HEK293 (cell line): Measurements from ENCODE around the gene PTH1R.
A peak's percentile ranks its signal among the peaks of the same experiment; 100 is the strongest.

Experiments
- BCL11A ChIP-seq: fragments of 450-650 bp; formaldehyde crosslinking; IDR thresholded peaks from 2 replicates; pipeline ENCODE4 v1.5.1; 2016; ENCODE audit warnings: low read depth, missing biosample characterization, missing genetic modification characterization
- EGR2 ChIP-seq: fragments of 450-650 bp; formaldehyde crosslinking; IDR thresholded peaks from 2 replicates; pipeline ENCODE4 v1.5.1; 2016; ENCODE audit warnings: low read depth, missing biosample characterization, missing genetic modification characterization
- OVOL3 ChIP-seq: fragments of 450-650 bp; formaldehyde crosslinking; IDR thresholded peaks from 2 replicates; pipeline ENCODE4 v1.5.1; 2016; ENCODE audit warnings: missing biosample characterization, missing genetic modification characterization
- SP3 ChIP-seq: fragments of 450-650 bp; formaldehyde crosslinking; IDR thresholded peaks from 2 replicates; pipeline ENCODE4 v1.5.1; 2016; ENCODE audit warnings: missing biosample characterization, missing genetic modification characterization
- TCF7L2 ChIP-seq: IDR thresholded peaks from 2 replicates; pipeline ENCODE4 v1.6.1; 2011; ENCODE audit warnings: low read depth, mild to moderate bottlenecking, inconsistent platforms, low read length, moderate library complexity, borderline replicate concordance
- ZBTB1 ChIP-seq: fragments of 450-650 bp; formaldehyde crosslinking; IDR thresholded peaks from 2 replicates; pipeline ENCODE4 v1.5.1; 2016; ENCODE audit warnings: missing biosample characterization, missing genetic modification characterization
- ZBTB10 ChIP-seq: fragments of 450-650 bp; formaldehyde crosslinking; IDR thresholded peaks from 2 replicates; pipeline ENCODE4 v1.5.1; 2016; ENCODE audit warnings: missing biosample characterization, missing genetic modification characterization
- ZBTB11 ChIP-seq: fragments of 450-650 bp; formaldehyde crosslinking; conservative IDR thresholded peaks from 2 replicates; pipeline ENCODE4 v1.5.1; 2016; ENCODE audit warnings: low read depth, missing biosample characterization, missing genetic modification characterization
- ZBTB17 ChIP-seq: fragments of 450-650 bp; formaldehyde crosslinking; IDR thresholded peaks from 2 replicates; pipeline ENCODE4 v1.5.1; 2016; ENCODE audit warnings: missing biosample characterization, missing genetic modification characterization
- ZBTB49 ChIP-seq: fragments of 450-650 bp; formaldehyde crosslinking; IDR thresholded peaks from 2 replicates; pipeline ENCODE4 v1.5.1; 2016; ENCODE audit warnings: missing biosample characterization, missing genetic modification characterization, low read depth
- ZIC2 ChIP-seq: fragments of 450-650 bp; formaldehyde crosslinking; IDR thresholded peaks from 2 replicates; pipeline ENCODE4 v1.5.1; 2016; ENCODE audit warnings: missing biosample characterization, missing genetic modification characterization
- ZNF16 ChIP-seq: fragments of 450-650 bp; formaldehyde crosslinking; IDR thresholded peaks from 2 replicates; pipeline ENCODE4 v1.5.1; 2016; ENCODE audit warnings: low read depth, missing biosample characterization, missing genetic modification characterization
- ZNF175 ChIP-seq: fragments of 450-650 bp; formaldehyde crosslinking; IDR thresholded peaks from 2 replicates; pipeline ENCODE4 v1.5.1; 2016; ENCODE audit warnings: missing biosample characterization, missing genetic modification characterization
- ZNF280D ChIP-seq: fragments of 450-650 bp; formaldehyde crosslinking; IDR thresholded peaks from 2 replicates; pipeline ENCODE4 v1.5.1; 2016; ENCODE audit warnings: missing biosample characterization, missing genetic modification characterization
- ZNF350 ChIP-seq: fragments of 450-650 bp; formaldehyde crosslinking; IDR thresholded peaks from 2 replicates; pipeline ENCODE4 v1.5.0; 2017; ENCODE audit warnings: missing biosample characterization, mild to moderate bottlenecking, missing genetic modification characterization
- ZNF521 ChIP-seq: fragments of 450-650 bp; formaldehyde crosslinking; IDR thresholded peaks from 2 replicates; pipeline ENCODE4 v1.5.1; 2017; ENCODE audit warnings: missing biosample characterization, mild to moderate bottlenecking, missing genetic modification characterization
- ZNF530 ChIP-seq: fragments of 450-650 bp; formaldehyde crosslinking; IDR thresholded peaks from 2 replicates; pipeline ENCODE4 v1.5.1; 2016; ENCODE audit warnings: low read depth, missing biosample characterization, missing genetic modification characterization
- ZNF544 ChIP-seq: fragments of 450-650 bp; formaldehyde crosslinking; IDR thresholded peaks from 2 replicates; pipeline ENCODE4 v1.5.0; 2017; ENCODE audit warnings: missing biosample characterization, missing genetic modification characterization
- ZNF600 ChIP-seq: fragments of 450-650 bp; formaldehyde crosslinking; IDR thresholded peaks from 2 replicates; pipeline ENCODE4 v1.5.1; 2016; ENCODE audit warnings: missing biosample characterization, missing genetic modification characterization
- ZNF610 ChIP-seq: fragments of 450-650 bp; formaldehyde crosslinking; IDR thresholded peaks from 2 replicates; pipeline ENCODE4 v1.5.1; 2016; ENCODE audit warnings: missing biosample characterization, missing genetic modification characterization, borderline replicate concordance
- ZNF623 ChIP-seq: fragments of 450-650 bp; formaldehyde crosslinking; IDR thresholded peaks from 2 replicates; pipeline ENCODE4 v1.5.1; 2016; ENCODE audit warnings: missing biosample characterization, missing genetic modification characterization
- ZNF624 ChIP-seq: fragments of 450-650 bp; formaldehyde crosslinking; IDR thresholded peaks from 2 replicates; pipeline ENCODE4 v1.5.1; 2017; ENCODE audit warnings: missing biosample characterization, missing genetic modification characterization
- ZNF704 ChIP-seq: fragments of 450-650 bp; formaldehyde crosslinking; IDR thresholded peaks from 2 replicates; pipeline ENCODE4 v1.5.1; 2016; ENCODE audit warnings: missing biosample characterization, missing genetic modification characterization
- ZNF768 ChIP-seq: fragments of 450-650 bp; formaldehyde crosslinking; IDR thresholded peaks from 2 replicates; pipeline ENCODE4 v1.5.1; 2018; ENCODE audit warnings: missing biosample characterization, mild to moderate bottlenecking, missing genetic modification characterization
- ZSCAN30 ChIP-seq: fragments of 450-650 bp; IDR thresholded peaks from 2 replicates; pipeline ENCODE4 v1.5.1; 2018; ENCODE audit warnings: missing biosample characterization, mild to moderate bottlenecking, missing genetic modification characterization, moderate library complexity

Gene PTH1R

GRCh38 chr3:46845860-46846623 lies 31.5 kb upstream of the PTH1R start (continued):
- TF ChIP-seq ZNF175 (tag by site-specific recombination), result no peak
- no peak for TF ChIP-seq ZNF768 (tag by site-specific recombination)
- no peak for TF ChIP-seq ZNF521 (tag by site-specific recombination)
- TF ChIP-seq BCL11A (tag by site-specific recombination), result no peak
- no peak for TF ChIP-seq ZNF530 (tag by site-specific recombination)
- no peak for TF ChIP-seq OVOL3 (tag by site-specific recombination)
- TF ChIP-seq ZBTB11, result peak; percentile 9; the same call in 1 of the 2 replicates
- no peak for TF ChIP-seq ZNF544 (tag by site-specific recombination)
- no peak for TF ChIP-seq ZBTB1 (tag by site-specific recombination)
- TF ChIP-seq ZNF704 (tag by site-specific recombination), result no peak
- TF ChIP-seq ZNF610 (tag by site-specific recombination), result 0 out of 2 replicates have a peak, but pooled peaks have one; percentile 56
- TF ChIP-seq ZNF623 (tag by site-specific recombination), result no peak
- peak; percentile 90 for TF ChIP-seq ZNF600
- peak; percentile 68 for TF ChIP-seq SP3
- no peak for TF ChIP-seq ZNF16 (tag by site-specific recombination)
- TF ChIP-seq TCF7L2, result no peak
- no peak for TF ChIP-seq ZBTB49 (tag by site-specific recombination)
- TF ChIP-seq ZNF350 (tag by site-specific recombination), result no peak
- TF ChIP-seq ZNF280D, result no peak
- no peak for TF ChIP-seq ZNF624 (tag by site-specific recombination)
- TF ChIP-seq ZBTB10 (tag by site-specific recombination), result no peak
- TF ChIP-seq EGR2, result peak; percentile 88
- no peak for TF ChIP-seq ZIC2 (tag by site-specific recombination)
- TF ChIP-seq ZSCAN30 (tag by site-specific recombination), result no peak; the same call in 1 of the 2 replicates
- peak; percentile 27; the same call in 1 of the 2 replicates for TF ChIP-seq ZBTB17 (tag by site-specific recombination)
